HS-5 (cell line): ENCODE data around the gene SH3BP4.

ENCODE experiments used
- DNase-seq: peaks from one replicate; pipeline ENCODE4 v3.0.0-alpha.2; 2012; ENCODE audit warnings: low read depth

SH3BP4 gene

GRCh38 chr2:234999740-235000425 is 48.1 kb downstream of the SH3BP4 start:
- no peak for DNase-seq

GRCh38 chr2:235000426-235001236 is 48.8 kb downstream of the SH3BP4 start:
- no peak for DNase-seq

- DNase-seq, result no peak
Observed at GRCh38 chr2:235001237-235002133, 49.7 kb downstream of the SH3BP4 start.

- DNase-seq, result no peak
Observed at GRCh38 chr2:235002198-235003095, 50.6 kb downstream of the SH3BP4 start.

- no peak for DNase-seq
Observed at GRCh38 chr2:235003096-235003775, 51.4 kb downstream of the SH3BP4 start.

GRCh38 chr2:235004329-235004903 is 52.6 kb downstream of the SH3BP4 start:
- no peak for DNase-seq

GRCh38 chr2:235005023-235005422 is 53.2 kb downstream of the SH3BP4 start:
- no peak for DNase-seq

GRCh38 chr2:235005603-235006259 is 53.9 kb downstream of the SH3BP4 start:
- no peak for DNase-seq

GRCh38 chr2:235006461-235006860 is 54.6 kb downstream of the SH3BP4 start:
- DNase-seq, result no peak

- DNase-seq, result no peak
Observed at GRCh38 chr2:235006986-235007385, 55.2 kb downstream of the SH3BP4 start.

- no peak for DNase-seq
Observed at GRCh38 chr2:235007664-235008457, 56.0 kb downstream of the SH3BP4 start.

GRCh38 chr2:235008584-235009044 is 56.8 kb downstream of the SH3BP4 start:
- no peak for DNase-seq

- no peak for DNase-seq
Observed at GRCh38 chr2:235009081-235009480, 57.3 kb downstream of the SH3BP4 start.

GRCh38 chr2:235010117-235010714 is 58.4 kb downstream of the SH3BP4 start:
- no peak for DNase-seq

- DNase-seq, result no peak
Observed at GRCh38 chr2:235011607-235011928, 59.8 kb downstream of the SH3BP4 start.

- DNase-seq, result no peak
Observed at GRCh38 chr2:235011929-235012631, 60.3 kb downstream of the SH3BP4 start.

- no peak for DNase-seq
Observed at GRCh38 chr2:235017441-235017840, 65.6 kb downstream of the SH3BP4 start.

GRCh38 chr2:235018838-235019237 is 67.0 kb downstream of the SH3BP4 start:
- DNase-seq, result no peak
